ENCODE measurements around the gene TPSAB1.
A peak's percentile ranks its signal among the peaks of the same experiment; 100 is the strongest.
"Not testable (repeated sequence)": the region's sequence is repeated elsewhere in the genome, so short reads cannot be mapped to it uniquely, and the experiment has no call there.

Gene TPSAB1

GRCh38 chr16:1240436-1240835 lies at the start of gene TPSAB1:
Gene TPSAB1, plus strand, starts transcription at chr16:1240705. Its CDS starts 234 bp downstream, at chr16:1240939.
- DNase-seq (ENCODE audit: low read depth in 2 of 2), result not testable (repeated sequence)

GRCh38 chr16:1190789-1191188 lies 49.7 kb upstream of the TPSAB1 start:
- not testable (repeated sequence) for H3K4me3 ChIP-seq (replicated peaks in 1 of 2; ENCODE audit: low read depth in 2 of 2, low read length in 2 of 2); DNase-seq (ENCODE audit: low read depth in 2 of 2)

More at GRCh38 chr16:1240436-1240835, at the start of gene TPSAB1:
- not testable (repeated sequence) for H3K4me3 ChIP-seq (replicated peaks in 1 of 2; ENCODE audit: low read depth in 2 of 2, low read length in 2 of 2)

- no peak for DNase-seq (ENCODE audit: low read depth in 2 of 2)
- no peak for TF ChIP-seq CTCF (IDR thresholded peaks at IDR 0.05; ENCODE audit: low read depth, low read length)
- H3K4me3 ChIP-seq (replicated peaks in 1 of 2; ENCODE audit: low read depth in 2 of 2, low read length in 2 of 2), result no peak overlapping the region
Measured at GRCh38 chr16:1192384-1193073, 48.0 kb upstream of the TPSAB1 start.

GRCh38 chr16:1193143-1193824 lies 47.2 kb upstream of the TPSAB1 start:
- TF ChIP-seq CTCF (IDR thresholded peaks at IDR 0.05; ENCODE audit: low read depth, low read length), result no peak
- H3K4me3 ChIP-seq (replicated peaks in 1 of 2; ENCODE audit: low read depth in 2 of 2, low read length in 2 of 2), result no peak overlapping the region
- no peak for DNase-seq (ENCODE audit: low read depth in 2 of 2)

GRCh38 chr16:1193825-1194581 lies 46.5 kb upstream of the TPSAB1 start:
- no peak overlapping the region for H3K4me3 ChIP-seq (replicated peaks in 1 of 2; ENCODE audit: low read depth in 2 of 2, low read length in 2 of 2)
- no peak for TF ChIP-seq CTCF (IDR thresholded peaks at IDR 0.05; ENCODE audit: low read depth, low read length)
- DNase-seq (ENCODE audit: low read depth in 2 of 2), result no peak

- no peak overlapping the region for H3K4me3 ChIP-seq (replicated peaks in 1 of 2; ENCODE audit: low read depth in 2 of 2, low read length in 2 of 2)
- DNase-seq (ENCODE audit: low read depth in 2 of 2), result peak in 1 of 2 donors; percentile 4
- TF ChIP-seq CTCF (IDR thresholded peaks at IDR 0.05; ENCODE audit: low read depth, low read length), result peak; percentile 48
Measured at GRCh38 chr16:1194665-1195392, 45.7 kb upstream of the TPSAB1 start.

- TF ChIP-seq CTCF (IDR thresholded peaks at IDR 0.05; ENCODE audit: low read depth, low read length), result no peak
- no peak overlapping the region for H3K4me3 ChIP-seq (replicated peaks in 1 of 2; ENCODE audit: low read depth in 2 of 2, low read length in 2 of 2)
- no peak for DNase-seq (ENCODE audit: low read depth in 2 of 2)
Measured at GRCh38 chr16:1195393-1195666, 45.2 kb upstream of the TPSAB1 start.
